D721Med (cell line): ENCODE results near the gene TMEM175.
"Not testable (repeated sequence)": the region's sequence is repeated elsewhere in the genome, so short reads cannot be mapped to it uniquely, and the experiment has no call there.

Experiments used
- DNase-seq: peaks from one replicate; pipeline ENCODE4 v3.0.0; 2011; ENCODE audit warnings: low spot score; ENCODE audit not compliant: insufficient read length
- FAIRE-seq: peaks from 2 replicates; lab custom pipeline; 2011; peaks lifted over from hg19 to GRCh38; lab: Jason Lieb, UNC
- CTCF ChIP-seq: IDR thresholded peaks from 2 replicates; pipeline ENCODE4 v1.5.1; 2012; ENCODE audit warnings: mild to moderate bottlenecking, control low read depth; ENCODE audit not compliant: insufficient read depth; ENCODE audit errors: missing control alignments

Gene TMEM175

DNA sequence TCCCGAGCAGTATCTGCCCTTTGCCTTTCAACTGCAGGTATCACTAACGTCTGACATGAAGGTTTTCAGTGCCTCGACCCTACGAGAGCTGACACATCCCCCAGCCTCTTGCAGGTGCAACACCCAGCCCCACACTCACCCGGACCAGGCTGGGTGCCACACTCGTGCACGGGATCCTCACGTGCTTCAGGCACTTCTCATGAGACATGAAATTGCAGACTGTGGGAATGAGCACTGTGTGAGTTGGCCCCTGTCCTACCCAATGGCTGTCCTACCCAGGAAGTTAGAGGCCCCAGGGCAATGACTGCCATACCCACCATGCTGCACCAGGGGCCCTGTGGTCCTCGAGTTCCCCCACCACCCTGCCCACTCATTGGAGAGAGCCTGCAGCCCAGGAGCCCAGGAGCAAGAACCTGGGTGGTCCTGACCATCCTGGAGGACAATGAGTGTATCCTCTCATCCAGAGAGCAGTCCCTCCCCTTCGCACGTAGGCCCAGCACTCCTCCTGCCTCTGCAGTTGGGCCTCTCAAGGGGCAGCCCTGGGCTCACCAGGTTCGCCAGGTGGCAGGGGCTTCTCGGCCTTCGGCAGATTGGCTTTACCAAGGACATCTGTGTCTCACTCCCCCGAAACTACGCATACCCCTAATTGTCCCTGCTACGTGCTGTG, 38.7 kb downstream of the TMEM175 start:
- FAIRE-seq: no peak

GRCh38 chr4:971666-972500, 39.6 kb downstream of the TMEM175 start:
- no peak for FAIRE-seq

More for the DNA sequence above, 38.7 kb downstream of the TMEM175 start:
- DNase-seq: no peak
- TF ChIP-seq CTCF: no peak

GRCh38 chr4:972651-973424, 40.6 kb downstream of the TMEM175 start:
- no peak for TF ChIP-seq CTCF
- DNase-seq (no peak), FAIRE-seq (no peak)

More at GRCh38 chr4:971666-972500, 39.6 kb downstream of the TMEM175 start:
- DNase-seq: no peak
- TF ChIP-seq CTCF: no peak

DNA sequence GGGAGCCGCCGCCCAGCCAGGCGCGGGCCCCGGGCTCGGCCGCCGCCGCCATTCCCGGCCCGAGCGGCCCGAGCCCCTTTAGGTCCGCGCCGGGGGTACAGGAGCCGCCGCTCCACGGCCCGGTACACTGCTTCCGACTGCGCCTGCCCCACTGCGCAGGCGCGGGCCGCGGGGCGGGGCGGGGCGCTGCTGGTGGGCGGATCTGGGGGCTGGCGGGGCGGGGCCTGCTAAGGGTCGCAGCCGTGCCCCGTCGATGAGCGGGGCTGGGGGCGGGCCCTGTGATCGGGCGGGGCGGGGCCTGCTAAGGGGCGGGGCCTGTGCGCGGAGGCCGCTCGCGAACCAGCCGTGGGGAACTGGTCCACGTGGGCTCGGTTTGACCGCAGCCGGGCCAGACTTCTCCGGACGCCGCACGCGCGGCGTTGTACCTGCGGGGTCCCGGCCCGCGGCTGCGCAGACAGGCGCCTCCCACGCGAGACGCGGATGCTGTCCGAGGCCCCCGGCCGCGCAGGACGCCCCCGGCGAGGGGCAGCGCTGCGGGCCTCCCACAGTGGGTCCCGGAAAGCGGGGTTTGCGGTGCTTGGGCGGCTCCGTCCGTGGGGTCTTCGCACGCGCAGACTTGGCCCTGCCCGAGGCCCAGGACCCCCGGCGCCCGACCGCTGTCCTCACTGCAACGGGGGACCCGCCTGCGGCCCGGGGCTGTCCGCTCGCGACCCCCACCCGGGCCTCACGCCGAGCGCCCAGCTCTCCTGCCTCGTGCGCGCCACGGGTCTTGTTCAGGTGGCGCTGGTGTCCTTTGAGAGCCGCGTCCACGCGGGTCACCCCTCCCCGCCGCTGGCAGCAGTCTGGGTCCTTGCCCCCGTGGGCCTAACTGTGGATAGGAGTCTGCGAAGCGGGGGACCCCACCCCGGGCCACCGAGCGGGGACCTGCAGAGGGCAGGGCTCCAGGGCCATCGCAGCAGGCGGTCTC, 41.5 kb downstream of the TMEM175 start, which contains the start of gene DGKQ:
DGKQ (minus strand) TSS at position 139 of the 967 bp plus-strand sequence; CDS start at position 52, 87 bp downstream.
- FAIRE-seq (no peak), DNase-seq (peak; percentile 97)
- no peak for TF ChIP-seq CTCF

GRCh38 chr4:974668-975067, 42.4 kb downstream of the TMEM175 start:
- DNase-seq (no peak), FAIRE-seq (no peak)
- TF ChIP-seq CTCF: no peak

- DNase-seq, FAIRE-seq: not testable (repeated sequence)
Measured at GRCh38 chr4:976016-976415, 43.8 kb downstream of the TMEM175 start.
